Measurements from ENCODE around the gene GTF2B. TPM values are rescaled to one million over a fixed set of nuclear protein-coding genes. Genes with fewer than 3 reads are reported as not detected.

Gene GTF2B
- total RNA-seq, 1 experiment from 2014 or later: 31.8 TPM

DNA sequence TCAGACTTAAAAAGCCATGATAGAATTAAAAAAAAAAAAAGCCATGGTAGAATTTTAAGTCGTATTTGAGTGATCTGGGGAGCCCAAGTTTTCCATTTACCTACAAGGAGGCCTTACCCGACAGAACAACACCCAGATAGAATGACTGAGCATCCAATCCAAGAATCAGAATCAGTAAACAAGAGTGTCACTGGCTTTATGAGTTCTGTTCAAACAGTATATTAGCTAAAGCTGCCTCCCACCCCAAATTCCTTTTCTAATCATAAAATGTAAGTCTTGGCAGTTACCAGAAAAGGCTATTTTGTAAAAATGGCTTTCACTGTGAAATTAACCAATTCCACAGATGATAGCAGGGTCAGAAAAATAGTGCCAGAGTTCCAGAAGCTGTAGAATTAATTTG lies 1.2 kb downstream of the GTF2B start:
- ATAC-seq (no peak), DNase-seq (ENCODE audit: low read depth, low spot score) (no peak)
- TF ChIP-seq SP1 (IDR thresholded peaks at IDR 0.05; ENCODE audit: low read depth) (no peak), EZH2 (IDR thresholded peaks at IDR 0.05) (no peak), JUND (IDR thresholded peaks at IDR 0.05) (no peak), SIN3A (IDR thresholded peaks at IDR 0.05; ENCODE audit: low read depth) (no peak), POLR2A (IDR thresholded peaks at IDR 0.05; ENCODE audit: borderline replicate concordance, extremely low read depth, insufficient read depth, insufficient read length) (no peak)
- Histone ChIP-seq H3K4me2 (ENCODE audit: low read length) (peak overlapping the region; percentile 78), H3K79me2 (ENCODE audit: insufficient read depth, low read length) (peaks cover 53% of the 10 kb centered on the region), H3K4me1 (ENCODE audit: control insufficient read depth in 1 of 2, insufficient read depth in 2 of 2, low read length in 2 of 2) (peaks cover 9 to 23% of the 10 kb centered on the region in 2 experiments; a peak in 3 of 4 replicates), H3K9ac (ENCODE audit: low read length) (peak overlapping the region; percentile 76), H3K27me3 (ENCODE audit: insufficient read depth, low read length) (no peaks in the 10 kb centered on the region), H2AFZ (ENCODE audit: low read depth, low read length, poor library complexity, severe bottlenecking) (no peak overlapping the region), H3K27ac (ENCODE audit: low read depth, low read length) (no peak overlapping the region), H4K20me1 (ENCODE audit: insufficient read depth) (no peaks in the 10 kb centered on the region), H3K9me3 (ENCODE audit: control insufficient read depth in 1 of 2, insufficient read depth in 1 of 2, low read depth in 1 of 2, low read length in 2 of 2) (no peaks in the 10 kb centered on the region), H3K4me3 (replicated peaks in 1 of 2; ENCODE audit: low read depth in 1 of 2, low read length in 2 of 2) (peak overlapping the region; percentile 84 to 93), H3K36me3 (ENCODE audit: control insufficient read depth in 1 of 2, insufficient read depth in 2 of 2, low read length in 2 of 2) (peaks cover 12 to 16% of the 10 kb centered on the region in 2 experiments; a peak in 3 of 4 replicates), H3K9me2 (ENCODE audit: insufficient read depth) (no peaks in the 10 kb centered on the region)
- RAD21 ChIA-PET (ENCODE audit: low non-redundant PET in 1 of 2, low total read pairs in 2 of 2, uncharacterized antibody in 2 of 2, unreplicated experiment in 2 of 2): no interaction called here
- BruUV-seq (replicated peaks): TSS peak; percentile 58
- intact Hi-C loops (cut with micrococcal nuclease): no loop called here
- CTCF ChIA-PET: no interaction called here
- POLR2A ChIA-PET: interaction anchor here (3.0 kb wide), 1 partner anchor 8 kb away, joined by 15 read pairs; no protein-coding TSS in a partner anchor

DNA sequence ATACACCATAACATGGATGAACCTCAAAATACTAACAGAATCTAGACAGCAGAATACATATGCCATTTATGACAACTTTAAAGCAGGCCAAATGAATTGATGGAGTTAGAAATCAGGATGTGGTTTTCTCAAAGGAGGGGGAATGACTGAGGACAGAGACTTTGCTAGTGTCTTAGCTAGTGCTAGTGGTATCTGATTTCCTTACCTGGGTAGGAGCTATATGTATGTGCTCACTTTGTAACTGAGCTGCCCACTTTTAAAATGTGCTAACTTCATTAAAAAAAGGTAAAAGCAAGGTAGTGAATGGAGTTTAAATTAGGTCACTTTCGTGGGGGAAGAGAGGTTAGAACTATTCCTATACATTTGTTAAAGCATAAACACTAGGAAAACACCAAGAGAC lies 2.6 kb downstream of the GTF2B start:
- ATAC-seq (no peak), DNase-seq (ENCODE audit: low read depth, low spot score) (no peak)
- intact Hi-C loops (cut with micrococcal nuclease): no loop called here
- H3K9me2 ChIP-seq (ENCODE audit: insufficient read depth): no peaks in the 10 kb centered on the region
- peaks cover 19 to 26% of the 10 kb centered on the region in 2 experiments; a peak in 3 of 4 replicates for H3K36me3 ChIP-seq (ENCODE audit: control insufficient read depth in 1 of 2, insufficient read depth in 2 of 2, low read length in 2 of 2)
- BruUV-seq (replicated peaks): no TSS peak
- H3K79me2 ChIP-seq (ENCODE audit: insufficient read depth, low read length): peaks cover 59% of the 10 kb centered on the region
- H3K4me1 ChIP-seq (ENCODE audit: control insufficient read depth in 1 of 2, insufficient read depth in 2 of 2, low read length in 2 of 2): peaks cover 9 to 23% of the 10 kb centered on the region in 2 experiments; a peak in 3 of 4 replicates
- no peak overlapping the region for H3K27ac ChIP-seq (ENCODE audit: low read depth, low read length)
- TF ChIP-seq ZNF274 (IDR thresholded peaks at IDR 0.05; ENCODE audit: low read depth, low read length) (no peak), SRF (IDR thresholded peaks at IDR 0.05; ENCODE audit: low read depth) (no peak), TCF7L2 (IDR thresholded peaks at IDR 0.05; ENCODE audit: borderline replicate concordance, extremely low read depth, insufficient read depth, insufficient read length) (no peak), EZH2phosphoT487 (IDR thresholded peaks at IDR 0.05; ENCODE audit: borderline replicate concordance) (no peak), CBX3 (IDR thresholded peaks at IDR 0.05; ENCODE audit: low read depth) (no peak), RAD21 (IDR thresholded peaks at IDR 0.05; ENCODE audit: low read depth) (no peak)
- TF ChIP-seq, protein P1, sequence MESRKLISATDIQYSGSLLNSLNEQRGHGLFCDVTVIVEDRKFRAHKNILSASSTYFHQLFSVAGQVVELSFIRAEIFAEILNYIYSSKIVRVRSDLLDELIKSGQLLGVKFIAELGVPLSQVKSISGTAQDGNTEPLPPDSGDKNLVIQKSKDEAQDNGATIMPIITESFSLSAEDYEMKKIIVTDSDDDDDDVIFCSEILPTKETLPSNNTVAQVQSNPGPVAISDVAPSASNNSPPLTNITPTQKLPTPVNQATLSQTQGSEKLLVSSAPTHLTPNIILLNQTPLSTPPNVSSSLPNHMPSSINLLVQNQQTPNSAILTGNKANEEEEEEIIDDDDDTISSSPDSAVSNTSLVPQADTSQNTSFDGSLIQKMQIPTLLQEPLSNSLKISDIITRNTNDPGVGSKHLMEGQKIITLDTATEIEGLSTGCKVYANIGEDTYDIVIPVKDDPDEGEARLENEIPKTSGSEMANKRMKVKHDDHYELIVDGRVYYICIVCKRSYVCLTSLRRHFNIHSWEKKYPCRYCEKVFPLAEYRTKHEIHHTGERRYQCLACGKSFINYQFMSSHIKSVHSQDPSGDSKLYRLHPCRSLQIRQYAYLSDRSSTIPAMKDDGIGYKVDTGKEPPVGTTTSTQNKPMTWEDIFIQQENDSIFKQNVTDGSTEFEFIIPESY (IDR thresholded peaks at IDR 0.05; ENCODE audit: extremely low read depth, insufficient replicate concordance, low read length): no peak
- TF ChIP-seq, protein P2, sequence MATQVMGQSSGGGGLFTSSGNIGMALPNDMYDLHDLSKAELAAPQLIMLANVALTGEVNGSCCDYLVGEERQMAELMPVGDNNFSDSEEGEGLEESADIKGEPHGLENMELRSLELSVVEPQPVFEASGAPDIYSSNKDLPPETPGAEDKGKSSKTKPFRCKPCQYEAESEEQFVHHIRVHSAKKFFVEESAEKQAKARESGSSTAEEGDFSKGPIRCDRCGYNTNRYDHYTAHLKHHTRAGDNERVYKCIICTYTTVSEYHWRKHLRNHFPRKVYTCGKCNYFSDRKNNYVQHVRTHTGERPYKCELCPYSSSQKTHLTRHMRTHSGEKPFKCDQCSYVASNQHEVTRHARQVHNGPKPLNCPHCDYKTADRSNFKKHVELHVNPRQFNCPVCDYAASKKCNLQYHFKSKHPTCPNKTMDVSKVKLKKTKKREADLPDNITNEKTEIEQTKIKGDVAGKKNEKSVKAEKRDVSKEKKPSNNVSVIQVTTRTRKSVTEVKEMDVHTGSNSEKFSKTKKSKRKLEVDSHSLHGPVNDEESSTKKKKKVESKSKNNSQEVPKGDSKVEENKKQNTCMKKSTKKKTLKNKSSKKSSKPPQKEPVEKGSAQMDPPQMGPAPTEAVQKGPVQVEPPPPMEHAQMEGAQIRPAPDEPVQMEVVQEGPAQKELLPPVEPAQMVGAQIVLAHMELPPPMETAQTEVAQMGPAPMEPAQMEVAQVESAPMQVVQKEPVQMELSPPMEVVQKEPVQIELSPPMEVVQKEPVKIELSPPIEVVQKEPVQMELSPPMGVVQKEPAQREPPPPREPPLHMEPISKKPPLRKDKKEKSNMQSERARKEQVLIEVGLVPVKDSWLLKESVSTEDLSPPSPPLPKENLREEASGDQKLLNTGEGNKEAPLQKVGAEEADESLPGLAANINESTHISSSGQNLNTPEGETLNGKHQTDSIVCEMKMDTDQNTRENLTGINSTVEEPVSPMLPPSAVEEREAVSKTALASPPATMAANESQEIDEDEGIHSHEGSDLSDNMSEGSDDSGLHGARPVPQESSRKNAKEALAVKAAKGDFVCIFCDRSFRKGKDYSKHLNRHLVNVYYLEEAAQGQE (IDR thresholded peaks at IDR 0.05; ENCODE audit: low read depth): no peak
- H3K4me3 ChIP-seq (replicated peaks in 1 of 2; ENCODE audit: low read depth in 1 of 2, low read length in 2 of 2): no peak overlapping the region
- no peaks in the 10 kb centered on the region for H4K20me1 ChIP-seq (ENCODE audit: insufficient read depth)
- no peaks in the 10 kb centered on the region for H3K27me3 ChIP-seq (ENCODE audit: insufficient read depth, low read length)
- ChIA-PET POLR2A (interaction anchor here (0.9 kb wide), 1 partner anchor 11 kb away, joined by 3 read pairs; no protein-coding TSS in a partner anchor), RAD21 (ENCODE audit: low non-redundant PET in 1 of 2, low total read pairs in 2 of 2, uncharacterized antibody in 2 of 2, unreplicated experiment in 2 of 2) (no interaction called here), CTCF (no interaction called here)
- no peak overlapping the region for H2AFZ ChIP-seq (ENCODE audit: low read depth, low read length, poor library complexity, severe bottlenecking)
- no peaks in the 10 kb centered on the region for H3K9me3 ChIP-seq (ENCODE audit: control insufficient read depth in 1 of 2, insufficient read depth in 1 of 2, low read depth in 1 of 2, low read length in 2 of 2)
- no peak overlapping the region for H3K4me2 ChIP-seq (ENCODE audit: low read length)
- H3K9ac ChIP-seq (ENCODE audit: low read length): no peak overlapping the region
